Activated B cell treated with CpG ODN at 0.5 μM for 24 hours (primary cell): ENCODE data around the gene DDX23. TPM values are rescaled to one million over a fixed set of nuclear protein-coding genes. Genes with fewer than 3 reads are reported as not detected.
"Not testable (repeated sequence)": the region's sequence is repeated elsewhere in the genome, so short reads cannot be mapped to it uniquely, and the experiment has no call there.

Experiments used
- ATAC-seq: fragments of 200-7000 bp; cut with Tn5 transposase; one replicate; pipeline ENCODE4 v1.10.0; 2021; ENCODE audit warnings: low read depth, mild to moderate bottlenecking, moderate library complexity
- CTCF ChIA-PET: fragments of 350-600 bp; sonication (Branson Sonifier 250); formaldehyde crosslinking; loops from one replicate; lab custom pipeline; 2021; ENCODE audit warnings: antibody characterized with exemption; lab: Charles Lee
- POLR2A ChIA-PET: fragments of 350-600 bp; sonication (Branson Sonifier 250); formaldehyde crosslinking; loops from one replicate; lab custom pipeline; 2021; ENCODE audit warnings: antibody characterized with exemption; lab: Charles Lee
- DNase-seq: peaks from one replicate; pipeline ENCODE4 v3.0.0; 2022
- H3K27ac Mint-ChIP-seq: one replicate; pipeline ENCODE4 v1.8.0; 2020; ENCODE audit warnings: mixed read lengths
- H3K27me3 Mint-ChIP-seq: one replicate; pipeline ENCODE4 v1.8.0; 2021; ENCODE audit warnings: mixed read lengths
- H3K36me3 Mint-ChIP-seq: one replicate; pipeline ENCODE4 v1.8.0; 2021; ENCODE audit warnings: low read depth, mixed read lengths
- H3K4me1 Mint-ChIP-seq: one replicate; pipeline ENCODE4 v1.8.0; 2021; ENCODE audit warnings: mixed read lengths
- H3K4me3 Mint-ChIP-seq: one replicate; pipeline ENCODE4 v1.8.0; 2020; ENCODE audit warnings: mild to moderate bottlenecking, mixed read lengths
- H3K9me3 Mint-ChIP-seq: one replicate; pipeline ENCODE4 v1.8.0; 2020; ENCODE audit warnings: mixed read lengths
- intact Hi-C: fragments of 100-400 bp; cut with micrococcal nuclease; formaldehyde crosslinking; loops from one replicate; pipeline ENCODE4 v1.15.1; 2024
- total RNA-seq: library from RNA; stranded (reverse); gene quantifications from 2 replicates; pipeline ENCODE4 v1.2.3, GENCODE V29; 2022
- TF ChIP-seq, protein P1 (sequence below): fragments of 200-600 bp; IDR thresholded peaks from one replicate; pipeline ENCODE4 v1.8.0; 2022; ENCODE audit warnings: antibody characterized with exemption, mild to moderate bottlenecking

The DDX23 gene
- total RNA-seq, 1 donor from 2014 or later = 116 TPM

- H3K36me3 Mint-ChIP-seq = peaks cover 18% of the 10 kb centered on the region
- TF ChIP-seq, protein P1, sequence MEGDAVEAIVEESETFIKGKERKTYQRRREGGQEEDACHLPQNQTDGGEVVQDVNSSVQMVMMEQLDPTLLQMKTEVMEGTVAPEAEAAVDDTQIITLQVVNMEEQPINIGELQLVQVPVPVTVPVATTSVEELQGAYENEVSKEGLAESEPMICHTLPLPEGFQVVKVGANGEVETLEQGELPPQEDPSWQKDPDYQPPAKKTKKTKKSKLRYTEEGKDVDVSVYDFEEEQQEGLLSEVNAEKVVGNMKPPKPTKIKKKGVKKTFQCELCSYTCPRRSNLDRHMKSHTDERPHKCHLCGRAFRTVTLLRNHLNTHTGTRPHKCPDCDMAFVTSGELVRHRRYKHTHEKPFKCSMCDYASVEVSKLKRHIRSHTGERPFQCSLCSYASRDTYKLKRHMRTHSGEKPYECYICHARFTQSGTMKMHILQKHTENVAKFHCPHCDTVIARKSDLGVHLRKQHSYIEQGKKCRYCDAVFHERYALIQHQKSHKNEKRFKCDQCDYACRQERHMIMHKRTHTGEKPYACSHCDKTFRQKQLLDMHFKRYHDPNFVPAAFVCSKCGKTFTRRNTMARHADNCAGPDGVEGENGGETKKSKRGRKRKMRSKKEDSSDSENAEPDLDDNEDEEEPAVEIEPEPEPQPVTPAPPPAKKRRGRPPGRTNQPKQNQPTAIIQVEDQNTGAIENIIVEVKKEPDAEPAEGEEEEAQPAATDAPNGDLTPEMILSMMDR = no peak
- ATAC-seq (no peak), DNase-seq (no peak)
- ChIA-PET CTCF (interaction anchor here (2.1 to 8.5 kb wide), 3 partner anchors 37 to 133 kb away, joined by 8 to 207 read pairs (median 19); no protein-coding TSS in a partner anchor), POLR2A (interaction anchor here (4.0 kb wide), 1 partner anchor 11 kb away, joined by 53 read pairs; the partner anchor contains the start of gene RND1)
- H3K9me3 Mint-ChIP-seq = no peaks in the 10 kb centered on the region
- H3K27me3 Mint-ChIP-seq = no peaks in the 10 kb centered on the region
- no peak overlapping the region for H3K27ac Mint-ChIP-seq
- H3K4me1 Mint-ChIP-seq = peaks cover 37% of the 10 kb centered on the region
- intact Hi-C loops = loop anchor here (5.0 kb wide), 1 partner anchor 278 kb away; the partner anchor contains the start of gene TUBA1B
- no peak overlapping the region for H3K4me3 Mint-ChIP-seq
Measured at GRCh38 chr12:48854488-48854887, 2.5 kb upstream of the DDX23 start.

DNA sequence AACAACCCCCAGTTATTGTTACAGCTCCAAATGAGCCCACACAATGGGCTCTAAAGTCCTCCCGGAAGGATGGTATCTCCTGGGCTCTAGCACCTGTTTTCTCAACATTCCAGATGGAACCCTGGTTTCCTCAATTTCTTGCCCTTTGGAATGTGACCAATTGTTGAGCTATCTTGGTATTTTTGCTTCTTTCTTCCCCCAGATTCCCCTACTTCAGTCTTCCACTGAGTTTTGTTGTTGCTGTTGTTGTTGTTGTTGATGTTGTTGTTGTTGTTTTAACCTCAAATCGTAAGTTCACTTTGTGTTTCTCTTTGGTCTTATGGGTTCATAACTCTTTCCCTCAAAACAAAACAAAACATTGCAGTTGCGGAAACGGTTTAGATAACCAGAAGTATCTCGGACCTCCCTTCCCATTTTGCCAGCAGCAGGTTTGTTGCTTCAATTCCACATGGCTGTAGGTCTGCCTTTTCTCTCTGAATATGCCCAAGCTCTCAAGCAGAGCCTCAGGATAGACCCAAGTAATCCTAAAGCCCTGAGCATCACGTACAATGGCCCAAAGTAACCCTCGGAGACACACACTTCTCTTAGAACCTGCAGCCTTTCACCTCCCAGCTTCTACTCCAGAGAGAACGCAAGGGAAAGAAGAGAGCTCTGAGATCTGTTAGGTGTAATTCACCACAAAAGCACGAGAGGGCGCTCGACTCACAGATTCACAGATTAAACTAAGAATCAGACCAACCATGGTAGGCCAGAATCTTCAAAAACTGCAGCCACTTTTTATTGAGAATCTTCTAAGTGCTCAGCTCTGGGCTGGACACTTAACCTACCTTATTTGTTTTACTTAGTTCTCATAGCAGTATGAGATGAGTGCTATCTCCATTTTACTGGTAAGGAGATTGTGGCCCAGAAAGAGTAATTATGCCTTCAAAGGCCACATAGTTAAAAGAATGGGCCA lies 1.0 kb upstream of the DDX23 start:
- Mint-ChIP-seq H3K4me3 (peak overlapping the region; percentile 98), H3K27ac (peak overlapping the region; percentile 93), H3K36me3 (peaks cover 22% of the 10 kb centered on the region), H3K9me3 (no peaks in the 10 kb centered on the region), H3K27me3 (no peaks in the 10 kb centered on the region), H3K4me1 (peaks cover 41% of the 10 kb centered on the region)
- POLR2A ChIA-PET = interaction anchor here (0.5 to 4.0 kb wide), 16 partner anchors 12 to 770 kb away, joined by 3 to 53 read pairs (median 6); partner anchors contain the start of genes ARF3, CACNB3, FKBP11 and PRPF40B
- intact Hi-C loops = loop anchor here (1.0 to 5.0 kb wide), 11 partner anchors 12 to 279 kb away; partner anchors contain the start of genes CACNB3, FKBP11, PRKAG1 and RND1
- TF ChIP-seq, protein P1 = peak; percentile 68
- CTCF ChIA-PET = interaction anchor here (0.7 to 8.5 kb wide), 35 partner anchors 12 to 245 kb away, joined by 3 to 207 read pairs (median 5); partner anchors contain the start of genes ARF3, FKBP11, RND1 and WNT1
- ATAC-seq = peak; percentile 38
- DNase-seq = peak; percentile 60

GRCh38 chr12:48842021-48842420 lies 9.9 kb downstream of the DDX23 start:
- H3K27me3 Mint-ChIP-seq, H3K4me3 Mint-ChIP-seq, H3K9me3 Mint-ChIP-seq, H3K4me1 Mint-ChIP-seq, H3K27ac Mint-ChIP-seq, intact Hi-C loops, DNase-seq, CTCF ChIA-PET, POLR2A ChIA-PET, ATAC-seq: not testable (repeated sequence)
- H3K36me3 Mint-ChIP-seq = peaks cover 71% of the 10 kb centered on the region

- CTCF ChIA-PET = no interaction called here
- Mint-ChIP-seq H3K9me3 (no peaks in the 10 kb centered on the region), H3K4me3 (no peak overlapping the region), H3K4me1 (no peaks in the 10 kb centered on the region), H3K27me3 (no peaks in the 10 kb centered on the region), H3K36me3 (peaks cover 72% of the 10 kb centered on the region), H3K27ac (no peak overlapping the region)
- DNase-seq (no peak), ATAC-seq (no peak)
- POLR2A ChIA-PET = no interaction called here
- intact Hi-C loops = no loop called here
- TF ChIP-seq, protein P1 = no peak
Measured at GRCh38 chr12:48838048-48838447, 13.9 kb downstream of the DDX23 start.

- no peak for ATAC-seq
- intact Hi-C loops = no loop called here
- H3K4me1 Mint-ChIP-seq = no peaks in the 10 kb centered on the region
- H3K27me3 Mint-ChIP-seq = no peaks in the 10 kb centered on the region
- no peaks in the 10 kb centered on the region for H3K9me3 Mint-ChIP-seq
- ChIA-PET POLR2A (no interaction called here), CTCF (no interaction called here)
- TF ChIP-seq, protein P1 = no peak
- peaks cover 85% of the 10 kb centered on the region for H3K36me3 Mint-ChIP-seq
- H3K4me3 Mint-ChIP-seq = no peak overlapping the region
- DNase-seq = no peak
- H3K27ac Mint-ChIP-seq = no peak overlapping the region
Measured at GRCh38 chr12:48832321-48833060, 19.5 kb downstream of the DDX23 start.
